ENCODE measurements around the gene IRS1.

IRS1 gene

DNA sequence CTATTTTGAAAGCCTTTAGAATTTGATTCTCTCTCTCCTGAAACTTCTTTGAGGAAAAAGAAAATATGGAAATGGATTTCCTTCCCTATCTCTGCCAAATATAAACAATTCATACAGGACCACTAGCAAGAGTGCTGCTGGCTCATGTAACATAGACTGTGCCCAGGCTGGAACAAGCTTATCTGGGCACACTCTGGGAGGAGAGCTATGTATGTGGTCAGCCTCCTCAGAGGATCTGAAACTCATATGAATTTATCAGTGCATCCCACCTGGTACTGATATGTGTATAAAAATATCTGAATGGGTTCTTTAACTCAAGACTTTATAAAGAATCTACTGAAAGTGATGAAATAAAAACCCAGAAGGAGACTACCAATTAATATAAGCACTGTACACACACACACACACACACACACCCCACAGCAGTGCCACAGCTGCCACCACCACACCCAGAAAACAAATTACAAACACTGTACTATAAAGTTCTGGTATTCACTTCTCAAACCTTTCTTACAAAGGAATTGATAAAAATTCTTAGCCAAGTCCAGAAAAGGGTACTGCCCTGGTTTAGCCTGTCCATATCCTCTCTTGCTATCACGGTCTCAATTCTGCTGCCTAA is 115.6 kb downstream of the IRS1 start:
- TF ChIP-seq, protein P1, sequence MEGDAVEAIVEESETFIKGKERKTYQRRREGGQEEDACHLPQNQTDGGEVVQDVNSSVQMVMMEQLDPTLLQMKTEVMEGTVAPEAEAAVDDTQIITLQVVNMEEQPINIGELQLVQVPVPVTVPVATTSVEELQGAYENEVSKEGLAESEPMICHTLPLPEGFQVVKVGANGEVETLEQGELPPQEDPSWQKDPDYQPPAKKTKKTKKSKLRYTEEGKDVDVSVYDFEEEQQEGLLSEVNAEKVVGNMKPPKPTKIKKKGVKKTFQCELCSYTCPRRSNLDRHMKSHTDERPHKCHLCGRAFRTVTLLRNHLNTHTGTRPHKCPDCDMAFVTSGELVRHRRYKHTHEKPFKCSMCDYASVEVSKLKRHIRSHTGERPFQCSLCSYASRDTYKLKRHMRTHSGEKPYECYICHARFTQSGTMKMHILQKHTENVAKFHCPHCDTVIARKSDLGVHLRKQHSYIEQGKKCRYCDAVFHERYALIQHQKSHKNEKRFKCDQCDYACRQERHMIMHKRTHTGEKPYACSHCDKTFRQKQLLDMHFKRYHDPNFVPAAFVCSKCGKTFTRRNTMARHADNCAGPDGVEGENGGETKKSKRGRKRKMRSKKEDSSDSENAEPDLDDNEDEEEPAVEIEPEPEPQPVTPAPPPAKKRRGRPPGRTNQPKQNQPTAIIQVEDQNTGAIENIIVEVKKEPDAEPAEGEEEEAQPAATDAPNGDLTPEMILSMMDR (IDR thresholded peaks at IDR 0.05; ENCODE audit: low read depth, low read length) = no peak
- no peak for DNase-seq
- H3K36me3 ChIP-seq = no peaks in the 10 kb centered on the region
- H3K9me3 ChIP-seq = no peaks in the 10 kb centered on the region
- no peaks in the 10 kb centered on the region for H3K4me1 ChIP-seq
- H3K27me3 ChIP-seq = no peaks in the 10 kb centered on the region
- no peak overlapping the region for H3K4me3 ChIP-seq (ENCODE audit: low read depth, low read length)

DNA sequence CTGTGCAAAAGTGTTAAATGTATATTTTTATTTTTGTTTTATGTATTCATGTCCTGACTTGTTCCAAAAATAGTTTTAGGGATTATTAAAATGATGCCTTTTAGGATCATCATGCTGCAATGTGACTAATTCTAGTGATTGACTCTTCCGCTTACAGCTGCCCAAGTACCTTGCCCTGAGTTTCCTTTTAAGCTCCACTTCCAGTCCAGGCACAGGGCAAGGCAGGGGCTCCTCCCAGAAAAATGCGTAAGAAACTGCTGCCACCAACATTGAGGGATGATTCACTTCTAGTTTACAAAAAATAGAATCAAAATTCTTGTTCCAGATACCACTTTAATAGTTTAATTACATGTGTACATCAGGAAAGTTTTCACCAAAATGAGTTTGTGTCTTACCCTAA is 116.4 kb downstream of the IRS1 start:
- Histone ChIP-seq H3K4me3 (ENCODE audit: low read depth, low read length) (no peak overlapping the region), H3K4me1 (no peaks in the 10 kb centered on the region), H3K36me3 (no peaks in the 10 kb centered on the region), H3K27me3 (no peaks in the 10 kb centered on the region), H3K9me3 (no peaks in the 10 kb centered on the region)
- TF ChIP-seq, protein P1 (IDR thresholded peaks at IDR 0.05; ENCODE audit: low read depth, low read length) = no peak
- no peak for DNase-seq

All from BE2C (cell line).